Stimulated activated CD8-positive, alpha-beta memory T cell treated with anti-CD3 and anti-CD28 coated beads, Interleukin-12 subunit alpha, Interleukin-12 subunit beta, amount 100 ng/mL, for 1 hour (primary cell): ENCODE data around the gene UQCC3.
A peak's percentile ranks its signal among the peaks of the same experiment; 100 is the strongest.
"Not testable (repeated sequence)": the region's sequence is repeated elsewhere in the genome, so short reads cannot be mapped to it uniquely, and the experiment has no call there.

ENCODE experiments used
- DNase-seq: peaks from one replicate; pipeline ENCODE4 v3.0.0-alpha.2; 2020; ENCODE audit warnings: low read depth

The UQCC3 gene

DNA sequence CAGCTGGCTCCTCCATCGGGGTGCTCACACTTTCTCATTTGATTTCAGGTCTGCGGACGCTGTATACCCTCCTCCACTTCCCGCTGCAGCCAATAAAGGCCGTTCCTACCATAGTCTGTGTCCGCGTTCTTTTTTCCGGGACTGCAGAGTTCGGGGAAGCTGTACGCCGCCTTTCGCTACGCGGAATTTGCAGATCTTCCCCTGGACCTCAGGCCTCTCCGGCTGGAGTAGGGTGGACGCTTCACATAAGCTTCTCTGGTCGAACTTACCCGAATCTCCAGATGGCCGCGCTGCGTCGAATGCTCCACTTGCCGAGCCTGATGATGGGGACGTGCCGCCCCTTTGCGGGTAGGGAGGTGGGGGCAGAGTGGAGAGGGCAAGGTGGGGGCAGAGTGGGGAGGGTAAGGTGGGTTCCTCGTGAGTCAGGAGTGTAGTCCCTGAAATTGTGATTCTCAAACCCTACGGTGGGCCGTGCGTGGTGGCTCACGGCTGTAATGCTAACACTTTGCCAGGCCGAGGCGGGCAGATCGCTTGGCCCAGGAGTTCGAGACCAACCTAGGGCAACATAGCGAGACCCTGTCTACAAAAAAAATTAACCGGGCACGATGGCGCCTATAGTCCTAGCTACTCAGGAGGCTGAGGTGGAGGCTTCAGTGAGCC is 5.7 kb upstream of the UQCC3 start:
- peak; percentile 49 for DNase-seq

DNA sequence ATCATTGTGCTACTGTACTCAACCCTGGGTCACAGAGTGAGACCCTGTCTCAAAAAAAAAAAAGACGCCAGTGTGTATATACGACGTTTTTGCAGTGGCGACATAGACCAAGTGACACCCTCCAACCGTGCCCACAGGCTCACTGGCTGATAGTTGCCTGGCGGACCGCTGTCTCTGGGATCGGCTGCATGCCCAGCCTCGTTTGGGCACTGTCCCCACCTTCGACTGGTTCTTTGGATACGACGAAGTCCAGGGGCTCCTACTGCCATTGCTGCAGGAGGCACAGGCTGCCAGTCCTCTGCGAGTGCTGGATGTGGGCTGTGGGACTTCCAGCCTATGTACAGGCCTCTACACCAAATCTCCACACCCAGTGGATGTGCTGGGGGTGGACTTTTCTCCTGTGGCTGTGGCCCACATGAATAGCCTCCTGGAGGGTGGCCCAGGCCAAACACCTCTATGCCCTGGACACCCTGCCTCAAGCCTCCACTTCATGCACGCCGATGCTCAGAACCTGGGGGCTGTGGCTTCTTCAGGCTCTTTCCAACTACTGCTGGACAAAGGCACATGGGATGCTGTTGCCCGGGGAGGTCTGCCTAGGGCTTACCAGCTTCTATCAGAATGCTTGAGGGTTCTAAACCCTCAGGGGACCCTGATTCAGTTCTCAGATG is 5.1 kb upstream of the UQCC3 start:
- no peak for DNase-seq

DNA sequence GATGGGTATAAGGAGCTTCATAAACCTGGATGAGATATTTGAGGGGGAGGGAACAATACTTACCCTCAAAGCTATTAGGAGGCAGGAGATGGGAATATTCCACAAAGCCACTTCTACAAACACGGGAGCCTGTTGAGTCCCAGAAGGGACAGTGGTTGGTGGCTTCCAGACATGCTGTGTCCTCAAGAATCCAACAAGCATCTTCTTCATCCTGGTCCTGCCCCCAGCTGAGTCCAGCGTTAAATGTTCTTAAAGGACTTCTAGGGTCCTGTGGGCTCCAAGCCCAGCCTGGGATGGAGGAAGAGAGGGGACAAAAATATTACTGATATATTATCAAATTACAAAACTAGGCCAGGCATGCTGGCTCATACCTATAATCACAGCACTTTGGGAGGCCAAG is 4.0 kb upstream of the UQCC3 start:
- no peak for DNase-seq

DNA sequence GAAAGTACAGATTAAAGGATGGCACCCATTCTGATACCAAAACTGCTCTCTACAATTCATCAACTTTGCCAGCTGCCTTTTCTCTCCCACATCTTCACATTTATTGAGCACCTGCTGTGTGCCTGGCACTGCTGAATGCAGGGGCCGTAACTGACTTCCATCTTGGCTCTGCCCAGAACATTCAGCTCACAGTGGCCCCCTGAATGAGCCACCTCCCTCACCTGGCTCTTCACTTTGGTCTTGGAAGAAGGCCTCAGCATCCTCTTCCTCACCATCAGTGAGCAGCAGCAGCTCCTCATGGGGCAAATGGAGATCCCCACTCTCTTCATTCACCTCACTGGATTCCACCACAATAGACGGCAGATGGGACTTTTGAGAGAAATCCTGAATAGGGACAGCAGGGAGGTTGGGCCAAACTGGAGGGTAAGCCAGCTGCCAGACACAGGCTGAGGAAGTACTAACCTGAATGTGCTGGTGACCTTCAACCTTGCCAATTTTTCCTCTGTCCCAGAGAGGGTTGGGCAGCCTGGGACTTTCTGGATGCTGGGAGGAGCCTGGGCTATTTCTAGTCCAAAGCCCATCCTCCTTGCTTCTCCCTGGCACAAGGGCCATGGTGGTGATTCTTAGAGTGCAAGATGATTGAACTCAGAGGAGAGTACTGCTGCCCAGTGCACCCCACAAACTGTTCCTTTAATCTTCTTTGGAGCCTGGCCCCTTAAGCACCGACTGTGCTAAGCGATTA is 1.9 kb upstream of the UQCC3 start:
- no peak for DNase-seq

DNA sequence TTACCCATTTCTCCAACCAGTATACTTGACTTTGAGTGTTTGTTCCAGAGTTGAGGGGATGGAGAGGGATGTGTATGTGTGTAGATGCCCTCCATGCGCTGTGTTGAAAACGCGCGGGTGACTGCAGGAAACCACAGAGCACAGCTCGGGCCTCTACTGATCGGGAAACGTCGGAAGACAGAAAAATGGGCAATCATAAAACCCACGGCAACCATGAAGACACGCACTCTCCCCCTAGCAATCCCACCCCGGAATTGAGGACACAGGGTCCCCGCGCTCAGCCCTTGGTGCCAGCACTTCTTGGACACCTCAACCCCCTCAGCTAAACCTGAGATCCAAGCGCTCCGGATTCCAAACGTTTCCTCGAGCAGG is 251 bp upstream of the UQCC3 start:
- DNase-seq = no peak

DNA sequence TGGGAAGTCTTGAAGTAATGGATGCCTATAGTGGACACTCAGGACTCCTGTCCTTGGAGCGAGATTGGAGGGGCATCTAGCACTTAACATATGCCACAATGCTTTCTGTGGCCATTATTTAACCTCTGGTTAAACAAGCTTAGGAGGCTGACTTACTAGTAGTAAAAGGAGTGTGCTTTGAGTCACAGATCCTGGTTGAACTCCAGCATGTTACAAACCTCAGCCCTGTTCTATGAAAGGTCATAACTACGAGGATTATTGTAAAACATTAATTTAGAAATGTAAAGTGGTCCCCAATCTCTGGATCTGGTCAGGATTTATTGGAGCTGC is 1.7 kb downstream of the UQCC3 start:
- DNase-seq = no peak

DNA sequence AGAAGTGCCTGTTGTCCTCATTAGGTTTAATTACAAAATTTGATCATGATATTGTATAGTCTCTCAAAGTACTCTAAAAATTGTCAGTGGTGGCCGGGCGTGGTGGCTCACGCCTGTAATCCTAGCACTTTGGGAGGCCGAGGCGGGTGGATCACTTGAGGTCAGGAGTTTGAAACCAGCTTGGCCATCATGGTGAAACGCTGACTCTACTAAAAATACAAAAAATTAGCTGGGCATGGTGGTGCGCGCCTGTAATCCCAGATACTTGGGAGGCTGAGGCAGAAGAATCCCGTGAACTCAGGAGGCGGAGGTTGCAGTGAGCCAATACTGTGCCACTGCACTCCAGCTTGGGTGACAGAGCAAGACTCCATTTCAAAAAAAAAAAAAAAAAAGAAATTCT is 3.9 kb downstream of the UQCC3 start:
- DNase-seq = not testable (repeated sequence)

DNA sequence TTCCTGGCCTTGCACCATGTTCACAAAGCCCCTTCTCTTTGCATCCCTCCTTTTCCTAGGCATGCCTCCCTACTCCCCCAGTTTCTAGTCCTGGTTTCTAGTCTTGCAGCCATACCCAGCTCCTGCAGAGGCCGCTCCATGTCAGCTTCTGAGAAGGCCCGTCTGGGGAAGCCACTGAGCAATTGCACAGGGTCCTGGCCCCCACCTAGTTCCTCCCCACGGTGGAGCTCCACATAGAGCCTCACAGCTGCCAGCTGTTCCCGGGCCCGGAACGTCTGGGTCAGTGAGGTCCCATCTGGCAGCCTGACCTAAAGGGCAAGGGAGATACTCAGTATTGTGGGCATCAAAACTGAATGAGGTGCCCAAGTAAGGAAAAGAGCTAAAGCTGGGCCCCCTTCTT is 5.2 kb downstream of the UQCC3 start:
- DNase-seq = no peak

DNA sequence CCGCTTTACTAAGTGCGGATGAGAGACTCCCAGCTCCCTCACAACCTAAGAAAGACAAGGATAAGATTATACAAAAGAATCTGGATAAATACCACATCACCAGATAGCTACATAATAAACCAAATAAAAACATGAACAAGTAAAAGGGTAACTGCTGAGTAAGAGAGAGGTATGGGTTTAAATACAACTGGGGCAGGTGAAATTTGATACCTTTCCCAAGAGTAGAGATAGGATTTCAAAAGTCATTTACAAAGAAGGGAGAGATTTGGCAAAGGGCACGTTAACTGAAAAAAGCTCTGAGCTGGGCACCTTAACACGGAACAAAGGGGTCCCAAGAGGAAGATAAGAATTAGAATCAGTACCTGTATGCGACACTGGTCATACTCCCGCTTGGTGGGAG is 5.7 kb downstream of the UQCC3 start:
- no peak for DNase-seq

DNA sequence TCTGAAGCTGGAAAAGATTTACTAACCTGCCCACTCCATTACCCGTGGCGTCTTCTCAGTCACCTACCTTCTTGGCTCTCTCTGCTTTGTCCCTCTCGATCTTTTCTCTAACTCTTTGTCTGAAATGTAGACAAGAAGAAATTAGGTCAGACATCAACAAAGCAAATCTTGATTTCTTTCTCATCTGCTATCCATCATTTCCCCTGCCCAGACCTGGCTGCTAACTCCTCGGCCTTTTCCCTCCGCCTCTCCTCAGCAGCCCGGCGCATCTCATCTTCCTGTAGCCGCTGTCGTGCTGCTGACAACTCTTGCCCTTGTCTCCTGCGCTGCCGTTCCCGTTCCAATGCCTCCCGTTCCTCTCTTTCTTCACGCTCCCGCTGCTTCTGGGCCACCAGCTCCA is 6.2 kb downstream of the UQCC3 start:
- no peak for DNase-seq

DNA sequence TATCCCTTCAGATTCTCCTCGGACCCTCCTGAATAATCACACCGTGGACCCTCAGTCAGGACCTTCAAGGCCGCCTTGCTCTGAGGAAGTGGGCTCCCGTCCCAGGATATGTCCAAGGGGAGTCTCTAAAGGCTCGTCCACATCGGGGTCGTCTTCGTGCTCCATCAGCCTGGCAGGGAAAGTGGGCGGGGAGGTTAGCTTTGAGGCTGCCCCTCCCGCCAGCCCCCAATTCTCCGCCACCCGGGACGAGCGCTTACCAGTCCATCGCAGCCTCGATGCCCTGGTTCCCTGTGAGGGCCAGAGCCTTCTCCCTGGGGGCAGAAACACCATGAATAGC is 6.9 kb downstream of the UQCC3 start:
- no peak for DNase-seq

DNA sequence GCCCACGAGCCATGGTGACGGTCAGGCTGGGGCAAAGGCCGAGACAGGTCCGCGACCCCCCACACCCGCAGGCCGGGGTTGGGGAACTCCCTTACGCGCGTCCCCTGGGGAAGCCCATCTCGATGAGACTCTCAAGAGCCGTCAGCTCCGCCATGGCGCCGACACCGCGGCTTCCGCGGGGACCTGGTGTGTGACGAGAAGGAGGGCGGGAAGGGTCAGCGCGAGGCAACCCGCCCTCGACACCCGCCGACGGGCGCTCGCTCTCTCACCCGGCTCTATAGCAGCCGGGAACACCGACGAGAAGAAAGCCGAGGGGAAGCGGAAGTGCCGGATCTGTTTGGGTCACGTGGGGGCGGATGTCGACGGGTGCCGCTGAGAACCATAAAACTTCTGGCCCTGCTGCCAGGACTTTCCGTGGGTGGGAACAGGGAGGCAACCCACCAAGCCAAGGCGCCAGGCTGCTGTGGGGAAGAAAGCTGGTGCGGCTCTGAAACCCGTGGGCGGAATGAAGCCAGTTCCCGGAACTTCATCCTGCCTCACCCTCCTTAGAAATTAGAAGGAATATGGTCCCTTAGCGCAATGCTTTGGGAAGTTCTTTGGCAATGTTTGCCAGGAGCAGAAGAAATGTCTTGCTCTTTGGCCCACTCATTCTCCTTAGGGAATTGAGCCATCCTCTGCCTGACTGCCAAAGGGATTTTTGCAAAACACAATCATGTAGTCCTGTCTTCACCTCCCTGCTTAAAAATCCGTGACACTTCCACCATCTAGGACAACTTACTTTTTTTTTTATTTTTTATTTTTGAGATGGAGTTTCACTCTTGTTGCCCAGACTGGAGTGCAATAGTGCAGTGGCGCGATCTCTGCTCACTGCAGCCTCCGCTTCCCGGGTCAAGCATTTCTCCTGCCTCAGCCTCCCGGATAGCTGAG is 7.6 kb downstream of the UQCC3 start, which contains the start of gene UBXN1:
Gene UBXN1, minus strand, starts transcription at position 304 of the 927 bp plus-strand sequence. Its CDS starts 150 bp downstream, at position 154.
- DNase-seq = peak; percentile 70

DNA sequence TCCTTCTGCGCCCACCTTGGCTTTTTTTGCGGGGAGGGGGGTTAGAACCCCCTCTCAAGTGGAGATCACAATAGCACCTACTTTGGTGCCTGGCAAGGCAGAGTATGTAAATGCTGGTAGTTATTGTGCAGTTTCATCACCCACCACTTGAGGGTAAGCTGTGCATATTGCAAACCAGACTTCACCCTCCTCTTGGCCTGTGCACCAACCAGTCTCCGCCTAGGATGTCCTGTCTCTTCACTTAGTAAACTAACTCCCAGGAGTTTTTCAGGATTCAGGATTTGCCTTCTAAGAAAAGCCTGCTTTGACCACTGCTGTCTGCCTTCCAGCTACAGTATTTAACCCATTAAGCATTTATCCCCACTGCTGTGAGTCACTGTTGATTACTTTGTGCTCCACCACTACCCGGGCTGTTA is 9.4 kb downstream of the UQCC3 start:
- DNase-seq = no peak

DNA sequence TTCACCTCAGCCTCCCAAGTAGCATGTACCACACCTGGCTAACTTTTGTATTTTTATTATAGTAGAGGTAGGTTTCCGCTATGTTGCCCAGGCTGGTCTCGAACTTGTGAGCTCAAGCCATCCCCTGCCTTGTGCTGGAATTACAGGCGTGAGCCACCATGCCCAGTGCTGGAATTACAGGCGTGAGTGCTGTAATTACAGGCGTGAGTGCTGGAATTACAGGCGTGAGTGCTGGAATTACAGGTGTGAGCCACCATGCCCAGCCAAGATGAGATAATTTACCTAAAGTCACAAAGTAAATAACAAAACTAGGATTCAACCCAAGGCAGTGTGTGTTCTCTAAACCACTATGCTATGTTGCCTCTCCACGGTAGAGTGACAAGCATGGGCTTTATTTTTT is 11.0 kb downstream of the UQCC3 start:
- no peak for DNase-seq

DNA sequence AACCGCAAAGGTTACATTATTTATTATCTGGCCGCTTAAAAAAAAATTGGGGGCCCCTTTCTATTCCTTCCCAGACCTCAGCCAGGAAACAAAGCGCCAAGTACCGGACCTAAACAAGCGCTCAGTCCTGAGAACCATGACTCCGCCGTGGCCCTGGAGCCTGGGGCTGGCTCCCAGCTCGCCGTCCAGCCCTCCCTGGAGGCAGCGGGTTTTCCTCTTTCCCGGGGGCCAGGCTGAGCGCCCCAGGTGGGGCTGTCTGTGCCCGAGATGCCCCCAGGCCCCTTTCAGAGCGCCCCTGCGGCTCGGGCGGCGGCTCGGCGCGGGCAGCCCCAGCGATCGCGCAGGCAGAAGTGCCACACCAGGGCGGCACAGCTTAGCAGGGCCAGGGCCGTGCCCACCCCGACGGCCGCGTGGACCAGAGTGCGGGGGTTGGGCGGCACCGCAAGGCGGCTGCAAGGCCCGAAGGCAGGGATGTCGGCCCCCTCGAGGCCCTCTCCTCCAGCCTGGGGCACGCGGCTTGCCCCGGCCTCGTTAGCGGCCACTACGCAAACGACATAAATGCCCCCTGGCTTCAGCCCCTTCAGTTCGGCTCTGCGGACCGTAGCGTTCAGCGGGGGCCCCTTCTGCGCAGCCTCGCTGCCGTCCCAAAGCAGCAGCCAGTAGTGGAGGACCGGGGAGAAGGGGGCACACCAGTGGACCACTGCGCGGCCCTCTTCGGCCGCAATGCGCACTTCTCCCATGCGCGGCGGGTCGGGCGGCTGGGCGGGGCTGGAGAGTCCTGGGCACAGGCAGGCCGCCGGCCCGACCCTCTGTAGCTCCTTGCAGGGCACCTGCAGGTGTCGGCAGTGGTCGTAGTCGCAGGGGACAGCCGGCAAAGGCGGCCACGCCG is 16.3 kb downstream of the UQCC3 start:
- no peak for DNase-seq

DNA sequence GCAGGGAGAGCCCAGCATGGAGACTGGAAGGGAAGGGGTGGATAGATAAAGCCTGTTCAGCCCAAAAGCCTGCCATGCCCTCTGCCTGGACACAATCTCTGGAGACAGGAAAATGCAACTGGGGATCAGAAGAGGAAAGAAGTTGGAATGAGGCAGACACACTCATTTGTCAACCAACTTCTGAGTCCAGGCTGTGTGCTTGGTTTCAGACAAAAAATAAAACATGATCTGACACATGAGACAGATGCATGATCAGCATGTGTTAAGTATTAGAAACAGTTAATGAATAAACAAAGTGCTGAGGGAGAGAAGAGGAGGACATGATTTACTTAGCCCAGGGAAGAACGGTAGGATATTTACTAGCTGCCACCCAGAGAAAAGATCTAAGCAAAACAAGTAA is 17.0 kb downstream of the UQCC3 start:
- DNase-seq = no peak

DNA sequence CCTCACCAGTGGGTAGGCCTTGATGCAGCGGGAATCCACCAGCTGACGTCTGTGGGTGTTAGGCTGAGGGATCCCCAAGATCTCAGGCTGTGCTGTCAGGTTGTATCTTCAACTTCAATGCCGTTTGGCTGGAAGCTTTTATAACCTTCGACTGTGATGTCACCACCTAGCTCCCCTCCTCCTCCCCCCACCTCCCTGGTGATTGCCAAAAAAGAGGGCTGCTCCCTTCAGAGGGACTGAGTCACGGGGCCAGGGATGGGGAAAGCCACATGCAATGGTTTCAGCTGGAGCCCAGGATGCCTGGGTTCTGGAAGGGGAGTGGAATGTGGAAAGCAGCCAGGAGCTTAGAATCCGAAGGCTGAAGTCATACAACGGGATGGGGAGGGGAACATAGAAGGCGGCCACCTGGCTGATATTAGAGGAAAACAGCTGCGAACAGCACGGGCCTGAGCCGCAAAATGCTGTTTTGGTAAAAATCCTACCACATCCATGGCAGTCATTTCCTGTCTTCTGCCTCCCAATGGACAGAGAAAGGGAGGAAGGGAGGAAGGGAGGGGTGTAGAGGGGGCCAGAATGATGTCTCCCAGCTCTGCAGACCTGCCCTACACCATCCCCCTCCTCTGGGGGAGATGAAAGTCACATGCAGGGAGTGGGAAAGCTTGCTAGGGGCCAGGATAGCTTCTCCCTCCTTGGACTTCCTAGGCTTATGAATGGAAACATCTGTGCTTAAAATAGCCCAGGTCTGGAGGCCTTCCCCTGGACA is 18.1 kb downstream of the UQCC3 start, which contains the start of gene LRRN4CL:
Gene LRRN4CL, minus strand, starts transcription at position 110 of the 763 bp plus-strand sequence. CDS start 1,022 bp downstream, outside the sequence.
- no peak for DNase-seq

DNA sequence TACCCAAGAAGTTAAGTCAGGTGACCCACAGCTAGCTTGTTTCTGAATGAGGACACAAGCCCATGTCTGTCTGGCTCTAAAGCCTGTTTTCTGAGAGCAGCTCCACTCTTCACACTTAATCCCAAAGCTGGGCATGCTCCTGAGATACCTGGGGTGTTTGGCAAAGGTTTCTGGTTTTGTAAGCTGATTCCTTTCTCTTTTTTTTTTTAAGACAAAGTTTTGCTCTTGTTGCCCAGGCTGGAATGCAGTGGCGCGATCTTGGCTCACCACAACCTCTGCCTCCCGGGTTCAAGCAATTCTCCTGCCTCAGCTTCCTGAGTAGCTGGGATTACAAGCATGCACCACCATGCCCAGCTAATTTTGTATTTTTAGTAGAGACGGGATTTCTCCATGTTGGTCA is 22.2 kb downstream of the UQCC3 start:
- not testable (repeated sequence) for DNase-seq

DNA sequence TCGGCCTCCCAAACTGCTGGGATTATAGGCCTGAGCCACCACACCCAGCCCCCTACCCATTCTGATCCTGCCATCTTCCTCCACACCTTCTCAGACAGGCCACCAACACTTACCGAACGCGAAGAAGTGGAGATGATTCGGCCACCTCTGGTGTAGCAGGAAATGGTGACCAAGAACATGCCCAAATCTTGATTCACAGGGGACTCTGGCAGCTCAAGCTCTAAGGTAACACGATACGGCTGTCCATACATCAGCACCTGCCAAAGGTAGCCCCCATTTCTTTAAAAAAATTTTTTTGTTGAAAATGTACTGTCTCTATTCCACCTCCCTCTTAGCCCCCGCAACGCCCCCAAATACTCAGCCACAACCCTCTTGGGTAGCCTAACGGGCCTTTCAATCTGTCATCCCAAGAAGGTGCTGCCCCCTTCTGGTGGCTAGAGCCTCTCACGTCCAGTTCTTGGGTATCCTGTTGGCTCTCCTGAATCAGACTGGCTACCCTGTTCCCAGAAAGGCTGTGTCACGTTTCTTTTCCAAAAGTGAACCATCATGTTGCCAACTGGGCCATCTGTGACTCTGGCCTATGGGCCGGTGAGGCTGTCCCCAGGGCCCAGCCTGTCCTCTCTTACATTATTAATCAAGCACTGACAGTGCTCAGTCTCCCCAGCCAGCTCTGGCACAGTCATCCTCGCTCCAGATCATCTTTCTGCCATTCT is 23.1 kb downstream of the UQCC3 start:
- peak; percentile 66 for DNase-seq

DNA sequence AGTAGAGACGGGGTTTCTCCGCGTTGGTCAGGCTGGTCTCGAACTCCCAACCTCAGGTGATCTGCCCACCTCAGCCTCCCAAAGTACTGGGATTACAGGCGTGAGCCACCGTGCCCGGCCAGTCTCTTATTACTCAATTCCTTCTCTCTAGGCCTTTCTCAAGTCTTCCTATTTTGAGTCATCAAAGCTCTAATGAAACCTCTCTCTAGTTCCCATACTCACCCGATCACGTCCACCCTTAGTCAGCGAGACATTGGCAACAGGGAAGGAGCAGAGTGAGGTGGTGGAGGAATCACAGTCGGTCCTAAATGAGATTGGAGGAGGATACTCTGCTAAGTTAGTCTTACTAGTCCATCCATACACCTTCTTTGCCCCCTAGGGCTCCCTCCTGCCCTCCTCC is 30.8 kb downstream of the UQCC3 start:
- no peak for DNase-seq
